Vagina (tissue), 2 donors: Measurements from ENCODE around the gene ZNF205.

Source experiments
- POLR2A ChIP-seq, 2 donors: fragments of 450-650 bp; IDR thresholded peaks; one replicate each; pipeline ENCODE4 v1.6.1; 2017; ENCODE audit warnings: antibody characterized with exemption in 2 of 2, mild to moderate bottlenecking in 2 of 2, moderate library complexity in 2 of 2
- POLR2AphosphoS5 ChIP-seq, 2 donors: sonication (generic); formaldehyde crosslinking; IDR thresholded peaks; one replicate each; pipeline ENCODE4 v1.9.0; 2017; ENCODE audit warnings: antibody characterized with exemption in 2 of 2, mild to moderate bottlenecking in 2 of 2, low read depth in 1 of 2; ENCODE audit not compliant: insufficient read depth in 1 of 2
- TF ChIP-seq, protein P1 (sequence below), 3 experiments: fragments of 450-650 bp in 2 of 3; fragments of 200-600 bp in 1 of 3; sonication (generic) in 1 of 3; IDR thresholded peaks; one replicate each; pipeline ENCODE4 v1.5.1; 2017 to 2019; ENCODE audit warnings: antibody characterized with exemption in 3 of 3, mild to moderate bottlenecking in 2 of 3, moderate library complexity in 2 of 3

DNA sequence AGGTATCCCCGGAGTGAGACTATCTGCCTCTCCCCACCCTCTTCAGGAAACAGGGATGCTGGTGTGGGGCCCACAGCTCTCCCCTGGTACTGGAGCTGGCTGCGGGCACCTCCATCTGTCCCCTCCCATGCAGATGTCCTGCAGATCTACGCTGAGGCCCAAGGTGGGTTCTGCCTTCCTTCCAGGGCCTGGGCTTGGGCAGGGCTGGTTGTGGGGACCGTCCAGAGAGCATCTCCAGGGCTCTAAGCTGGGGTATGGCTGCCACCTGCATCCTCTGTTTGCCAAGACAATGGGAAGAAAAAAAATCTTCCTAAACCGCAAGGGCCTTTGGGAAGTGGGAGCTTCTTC, 35.3 kb downstream of the ZNF205 start:
- TF ChIP-seq, protein P1, sequence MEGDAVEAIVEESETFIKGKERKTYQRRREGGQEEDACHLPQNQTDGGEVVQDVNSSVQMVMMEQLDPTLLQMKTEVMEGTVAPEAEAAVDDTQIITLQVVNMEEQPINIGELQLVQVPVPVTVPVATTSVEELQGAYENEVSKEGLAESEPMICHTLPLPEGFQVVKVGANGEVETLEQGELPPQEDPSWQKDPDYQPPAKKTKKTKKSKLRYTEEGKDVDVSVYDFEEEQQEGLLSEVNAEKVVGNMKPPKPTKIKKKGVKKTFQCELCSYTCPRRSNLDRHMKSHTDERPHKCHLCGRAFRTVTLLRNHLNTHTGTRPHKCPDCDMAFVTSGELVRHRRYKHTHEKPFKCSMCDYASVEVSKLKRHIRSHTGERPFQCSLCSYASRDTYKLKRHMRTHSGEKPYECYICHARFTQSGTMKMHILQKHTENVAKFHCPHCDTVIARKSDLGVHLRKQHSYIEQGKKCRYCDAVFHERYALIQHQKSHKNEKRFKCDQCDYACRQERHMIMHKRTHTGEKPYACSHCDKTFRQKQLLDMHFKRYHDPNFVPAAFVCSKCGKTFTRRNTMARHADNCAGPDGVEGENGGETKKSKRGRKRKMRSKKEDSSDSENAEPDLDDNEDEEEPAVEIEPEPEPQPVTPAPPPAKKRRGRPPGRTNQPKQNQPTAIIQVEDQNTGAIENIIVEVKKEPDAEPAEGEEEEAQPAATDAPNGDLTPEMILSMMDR (IDR thresholded peaks at IDR 0.05), result no peak
- TF ChIP-seq POLR2AphosphoS5 (IDR thresholded peaks at IDR 0.05; ENCODE audit: insufficient read depth in 1 of 2, low read depth in 1 of 2) (no peak), POLR2A (IDR thresholded peaks at IDR 0.05) (no peak)
